HUES64 (cell line): ENCODE results near the gene RASSF1.

Experiments
- H3K27ac ChIP-seq: 2 replicates; pipeline ENCODE4 v1.7.0; 2013; ENCODE audit warnings: low read depth, low read length, inconsistent platforms
- H3K27me3 ChIP-seq: 2 replicates; pipeline ENCODE4 v1.6.1; 2013; ENCODE audit warnings: mild to moderate bottlenecking, low read length; ENCODE audit not compliant: insufficient read depth
- H3K36me3 ChIP-seq: 2 replicates; pipeline ENCODE4 v1.6.1; 2013; ENCODE audit warnings: mild to moderate bottlenecking, low read length; ENCODE audit not compliant: insufficient read depth
- H3K4me1 ChIP-seq: 2 replicates; pipeline ENCODE4 v1.6.1; 2013; ENCODE audit warnings: mild to moderate bottlenecking, low read length, moderate library complexity; ENCODE audit not compliant: insufficient read depth
- H3K4me3 ChIP-seq: 2 replicates; pipeline ENCODE4 v1.5.1; 2013; ENCODE audit warnings: mild to moderate bottlenecking, low read length, moderate library complexity
- H3K9ac ChIP-seq: 2 replicates; pipeline ENCODE4 v1.6.1; 2013; ENCODE audit warnings: mild to moderate bottlenecking, low read depth, low read length
- H3K9me3 ChIP-seq: 2 replicates; pipeline ENCODE4 v1.6.1; 2013; ENCODE audit warnings: low read depth, low read length; ENCODE audit not compliant: insufficient read depth
- WGBS: fragments of 150-250, 120-280 bp; methylation state at CpG from one replicate; pipeline ENCODE4 v1.1.7; 2013; ENCODE audit warnings: missing lambda C conversion rate; 5-methylcytosine and 5-hydroxymethylcytosine counted together

Gene RASSF1

GRCh38 chr3:50330330-50330729, 10.3 kb downstream of the RASSF1 start:
- no peak overlapping the region for H3K9ac ChIP-seq
- 97% methylated on average over 10 of the region's 10 CpGs for WGBS
- H3K27ac ChIP-seq, result no peak overlapping the region
- H3K9me3 ChIP-seq, result no peaks in the 10 kb centered on the region
- H3K4me1 ChIP-seq, result no peaks in the 10 kb centered on the region
- H3K36me3 ChIP-seq, result peaks cover 49% of the 10 kb centered on the region
- no peak overlapping the region for H3K4me3 ChIP-seq
- H3K27me3 ChIP-seq, result no peaks in the 10 kb centered on the region

GRCh38 chr3:50327943-50328691, 12.5 kb downstream of the RASSF1 start, which contains the start of gene TUSC2:
Gene TUSC2 (minus strand): TSS chr3:50328223. CDS start chr3:50328099, 124 bp downstream.
- peaks cover 50% of the 10 kb centered on the region for H3K36me3 ChIP-seq
- H3K4me1 ChIP-seq, result peaks cover 3% of the 10 kb centered on the region; the same call in 1 of the 2 replicates
- no peaks in the 10 kb centered on the region for H3K27me3 ChIP-seq
- 5% methylated on average over 55 of the region's 55 CpGs for WGBS
- H3K9me3 ChIP-seq, result no peaks in the 10 kb centered on the region
- H3K27ac ChIP-seq, result peak within 1 kb of the TSS; percentile 56
- peak within 1 kb of the TSS; percentile 81 for H3K9ac ChIP-seq
- H3K4me3 ChIP-seq, result peak within 1 kb of the TSS; percentile 88

- Histone ChIP-seq H3K9ac (peak overlapping the region; percentile 81), H3K4me3 (peak overlapping the region; percentile 88), H3K4me1 (peaks cover 7% of the 10 kb centered on the region), H3K27ac (no peak overlapping the region), H3K36me3 (peaks cover 46% of the 10 kb centered on the region), H3K9me3 (no peaks in the 10 kb centered on the region), H3K27me3 (no peaks in the 10 kb centered on the region)
- 88% methylated on average over 3 of the region's 4 CpGs for WGBS
Observed at GRCh38 chr3:50327129-50327528, 13.5 kb downstream of the RASSF1 start.

GRCh38 chr3:50326182-50326541, 14.5 kb downstream of the RASSF1 start:
- H3K9ac ChIP-seq, result no peak overlapping the region
- WGBS, result 97% methylated on average over 8 of the region's 8 CpGs
- H3K4me1 ChIP-seq, result peaks cover 7% of the 10 kb centered on the region
- no peak overlapping the region for H3K4me3 ChIP-seq
- H3K9me3 ChIP-seq, result no peaks in the 10 kb centered on the region
- H3K36me3 ChIP-seq, result peaks cover 36% of the 10 kb centered on the region
- no peaks in the 10 kb centered on the region for H3K27me3 ChIP-seq
- no peak overlapping the region for H3K27ac ChIP-seq

- 95% methylated on average over 11 of the region's 11 CpGs for WGBS
- no peak overlapping the region for H3K4me3 ChIP-seq
- H3K4me1 ChIP-seq, result peaks cover 7% of the 10 kb centered on the region
- H3K27ac ChIP-seq, result no peak overlapping the region
- H3K9ac ChIP-seq, result no peak overlapping the region
- H3K27me3 ChIP-seq, result no peaks in the 10 kb centered on the region
- no peaks in the 10 kb centered on the region for H3K9me3 ChIP-seq
- H3K36me3 ChIP-seq, result peaks cover 31% of the 10 kb centered on the region
Observed at GRCh38 chr3:50325497-50326181, 15.0 kb downstream of the RASSF1 start.

- Histone ChIP-seq H3K9me3 (no peaks in the 10 kb centered on the region), H3K4me1 (peaks cover 11% of the 10 kb centered on the region), H3K27ac (no peak overlapping the region), H3K36me3 (peaks cover 28% of the 10 kb centered on the region), H3K4me3 (no peak overlapping the region), H3K27me3 (no peaks in the 10 kb centered on the region), H3K9ac (no peak overlapping the region)
- WGBS, result 94% methylated on average over 2 of the region's 2 CpGs
Observed at GRCh38 chr3:50325113-50325480, 15.5 kb downstream of the RASSF1 start.

- Histone ChIP-seq H3K9me3 (no peaks in the 10 kb centered on the region), H3K27me3 (no peaks in the 10 kb centered on the region), H3K27ac (no peak overlapping the region), H3K9ac (no peak overlapping the region), H3K4me1 (peaks cover 14% of the 10 kb centered on the region), H3K4me3 (no peak overlapping the region), H3K36me3 (peaks cover 28% of the 10 kb centered on the region)
- WGBS, result 72% methylated on average over 4 of the region's 4 CpGs
Observed at GRCh38 chr3:50324351-50325112, 16.1 kb downstream of the RASSF1 start.

GRCh38 chr3:50323614-50324199, 16.9 kb downstream of the RASSF1 start:
- Histone ChIP-seq H3K9ac (no peak overlapping the region), H3K9me3 (no peaks in the 10 kb centered on the region), H3K4me1 (peaks cover 14% of the 10 kb centered on the region), H3K4me3 (no peak overlapping the region), H3K36me3 (peaks cover 32% of the 10 kb centered on the region), H3K27me3 (no peaks in the 10 kb centered on the region), H3K27ac (no peak overlapping the region)
- WGBS, result 88% methylated on average over 5 of the region's 5 CpGs

- H3K9me3 ChIP-seq, result no peaks in the 10 kb centered on the region
- peaks cover 38% of the 10 kb centered on the region for H3K36me3 ChIP-seq
- H3K27ac ChIP-seq, result no peak overlapping the region
- H3K27me3 ChIP-seq, result no peaks in the 10 kb centered on the region
- no peak overlapping the region for H3K9ac ChIP-seq
- peak overlapping the region; percentile 92; the same call in 1 of the 2 replicates for H3K4me3 ChIP-seq
- peaks cover 14% of the 10 kb centered on the region for H3K4me1 ChIP-seq
- 69% methylated on average over 4 of the region's 4 CpGs for WGBS
Observed at GRCh38 chr3:50323092-50323600, 17.5 kb downstream of the RASSF1 start.

GRCh38 chr3:50322386-50323091, 18.1 kb downstream of the RASSF1 start, which contains the start of gene HYAL2:
Gene HYAL2 (minus strand): TSS chr3:50322745. CDS start chr3:50320489, 2,256 bp downstream.
- H3K27ac ChIP-seq, result peak within 1 kb of the TSS; percentile 99

More at GRCh38 chr3:50322386-50323091, 18.1 kb downstream of the RASSF1 start, which contains the start of gene HYAL2:
- H3K36me3 ChIP-seq, result peaks cover 43% of the 10 kb centered on the region
- 8% methylated on average over 31 of the region's 31 CpGs for WGBS
- H3K4me1 ChIP-seq, result peaks cover 14% of the 10 kb centered on the region
- peak within 1 kb of the TSS; percentile 92 for H3K4me3 ChIP-seq
- peak within 1 kb of the TSS; percentile 95 for H3K9ac ChIP-seq
- H3K27me3 ChIP-seq, result no peaks in the 10 kb centered on the region
- no peaks in the 10 kb centered on the region for H3K9me3 ChIP-seq
